HepG2 (cell line): Measurements from ENCODE around the gene MZT1. TPM values are rescaled to one million over a fixed set of nuclear protein-coding genes. Genes with fewer than 3 reads are reported as not detected.

Experiments
- ATAC-seq: fragments of 200-7000 bp; cut with Tn5 transposase; 3 replicates; pipeline ENCODE4 v1.9.1; 2020; ENCODE audit warnings: mild to moderate bottlenecking, moderate library complexity
- BruUV-seq: library from RNA; stranded (reverse); fragments of 400-500 nt; replicated peaks from 2 replicates; lab custom pipeline; 2021; lab: Mats Ljungman, UMichigan
- CTCF ChIA-PET: fragments of 300-600 bp; formaldehyde crosslinking; extraction: SDS; loops from one replicate; lab custom pipeline; 2021; ENCODE audit warnings: low total read pairs, inconsistent platforms, low intra/inter-chr PET ratio; lab: Yijun Ruan, JAX
- POLR2A ChIA-PET: fragments of 350-600 bp; sonication (Branson Sonifier 250); formaldehyde crosslinking; loops from one replicate; lab custom pipeline; 2020; ENCODE audit warnings: antibody characterized with exemption, inconsistent platforms; lab: Yijun Ruan, JAX
- DNase-seq: peaks from one replicate; pipeline ENCODE4 v3.0.0-alpha.2; 2015; ENCODE audit warnings: low spot score
- FAIRE-seq: peaks from 3 replicates; lab custom pipeline; 2011; peaks lifted over from hg19 to GRCh38; lab: Jason Lieb, UNC
- H2AFZ ChIP-seq: one replicate; pipeline ENCODE4 v1.6.1; 2011; ENCODE audit warnings: low read length, inconsistent platforms
- H3K27ac ChIP-seq: fragments of 300-600 bp; 3 replicates; pipeline ENCODE4 v1.8.0; 2011; ENCODE audit warnings: mixed run types, mild to moderate bottlenecking, mixed read lengths, low read length, inconsistent platforms; ENCODE audit not compliant: insufficient read depth; ENCODE audit errors: extremely low read length
- H3K27me3 ChIP-seq, 2 experiments: fragments of 200-600 bp in 1 of 2; 2 replicates in 1 of 2; 3 replicates in 1 of 2; pipeline versions ENCODE4 v1.6.0 to v1.8.0; 2011; ENCODE audit warnings: low read length in 2 of 2, mild to moderate bottlenecking in 2 of 2, moderate library complexity in 2 of 2, inconsistent platforms in 1 of 2; ENCODE audit not compliant: insufficient read depth in 2 of 2, control insufficient read depth in 1 of 2
- H3K36me3 ChIP-seq, 2 experiments: fragments of 200-600 bp in 1 of 2; replicated peaks in 1 of 2; 2 replicates in 1 of 2; 3 replicates in 1 of 2; pipeline versions ENCODE4 v1.5.1 to v1.8.0; 2011; ENCODE audit warnings: low read length in 2 of 2, inconsistent platforms in 1 of 2; ENCODE audit not compliant: insufficient read depth in 2 of 2, control insufficient read depth in 1 of 2
- H3K4me1 ChIP-seq: 2 replicates; pipeline ENCODE4 v1.5.1; 2012; ENCODE audit warnings: low read length, inconsistent platforms; ENCODE audit not compliant: insufficient read depth
- H3K4me2 ChIP-seq: 2 replicates; pipeline ENCODE4 v1.6.0; 2011; ENCODE audit warnings: low read depth, low read length, inconsistent platforms
- H3K4me3 ChIP-seq, 3 experiments: fragments of 200-600 bp in 1 of 3; sonication (generic), shearing (Covaris generic) in 1 of 3; replicated peaks in 1 of 3; 2 replicates each; pipeline ENCODE4 v1.5.1; 2011 to 2016; ENCODE audit warnings: low read length in 3 of 3, inconsistent platforms in 2 of 3, low read depth in 2 of 3, mild to moderate bottlenecking in 2 of 3, control low read depth in 1 of 3, mixed read lengths in 1 of 3; ENCODE audit not compliant: insufficient read depth in 1 of 3
- H3K79me2 ChIP-seq: one replicate; pipeline ENCODE4 v1.6.1; 2011; ENCODE audit warnings: low read length, inconsistent platforms; ENCODE audit not compliant: insufficient read depth
- H3K9ac ChIP-seq: 2 replicates; pipeline ENCODE4 v1.6.0; 2011; ENCODE audit warnings: mild to moderate bottlenecking, low read depth, low read length, inconsistent platforms; ENCODE audit not compliant: insufficient read depth
- H3K9me3 ChIP-seq: 2 replicates; pipeline ENCODE4 v1.5.1; 2012; ENCODE audit warnings: mild to moderate bottlenecking, low read length
- H4K20me1 ChIP-seq: 2 replicates; pipeline ENCODE4 v1.6.0; 2011; ENCODE audit warnings: inconsistent platforms, mild to moderate bottlenecking, low read length, moderate library complexity; ENCODE audit not compliant: insufficient read depth
- FOXM1 ChIP-seq: sonication (generic); formaldehyde crosslinking; IDR thresholded peaks from 2 replicates; pipeline ENCODE4 v1.5.0; 2020; ENCODE audit warnings: missing genetic modification reagents
- GATAD1 ChIP-seq: IDR thresholded peaks from 2 replicates; pipeline ENCODE4 v1.6.1; 2016; ENCODE audit warnings: missing genetic modification reagents, missing compliant biosample characterization
- SMAD3 ChIP-seq: sonication (generic); formaldehyde crosslinking; IDR thresholded peaks from 2 replicates; pipeline ENCODE4 v1.4.0; 2020; ENCODE audit warnings: missing genetic modification reagents
- SMARCC2 ChIP-seq: fragments of 450-650 bp; IDR thresholded peaks from 2 replicates; pipeline ENCODE4 v1.6.1; 2017; ENCODE audit warnings: antibody characterized with exemption, mild to moderate bottlenecking
- SMYD3 ChIP-seq: sonication (generic); formaldehyde crosslinking; IDR thresholded peaks from 2 replicates; pipeline ENCODE4 v1.8.1; 2023; ENCODE audit warnings: mild to moderate bottlenecking, missing genetic modification reagents
- ZC3H13 ChIP-seq: sonication (generic); formaldehyde crosslinking; IDR thresholded peaks from 2 replicates; pipeline ENCODE4 v1.8.1; 2023; ENCODE audit warnings: mild to moderate bottlenecking, missing genetic modification reagents, moderate library complexity
- ZMYM2 ChIP-seq: sonication (generic); formaldehyde crosslinking; IDR thresholded peaks from 2 replicates; pipeline ENCODE4 v1.8.0; 2022; ENCODE audit warnings: mild to moderate bottlenecking, missing genetic modification reagents
- ZNF224 ChIP-seq: sonication (generic); formaldehyde crosslinking; IDR thresholded peaks from 2 replicates; pipeline ENCODE4 v1.5.0; 2020; ENCODE audit warnings: mild to moderate bottlenecking, missing genetic modification reagents
- ZNF550 ChIP-seq: sonication (generic); formaldehyde crosslinking; IDR thresholded peaks from 2 replicates; pipeline ENCODE4 v1.4.0; 2020; ENCODE audit warnings: mild to moderate bottlenecking, missing genetic modification reagents, borderline replicate concordance
- ZNF570 ChIP-seq: sonication (generic); formaldehyde crosslinking; IDR thresholded peaks from 2 replicates; pipeline ENCODE4 v1.4.0; 2020; ENCODE audit warnings: mild to moderate bottlenecking, missing genetic modification reagents, borderline replicate concordance
- ZNF615 ChIP-seq: sonication (generic); formaldehyde crosslinking; IDR thresholded peaks from 2 replicates; pipeline ENCODE4 v1.5.0; 2020; ENCODE audit warnings: mild to moderate bottlenecking, missing genetic modification reagents, borderline replicate concordance
- ZNF646 ChIP-seq: sonication (generic); formaldehyde crosslinking; IDR thresholded peaks from 2 replicates; pipeline ENCODE4 v1.9.0; 2021; ENCODE audit warnings: mild to moderate bottlenecking, missing genetic modification reagents
- in situ Hi-C: cut with HindIII; loops from 2 replicates; pipeline ENCODE4 v1.10.0; 2017; ENCODE audit warnings: low pct_unique_long_range_greater_than_20kb; ENCODE audit not compliant: extremely low pct_ligation_motif_present
- intact Hi-C: fragments of 100-400 bp; cut with micrococcal nuclease; formaldehyde crosslinking; loops from one replicate; pipeline ENCODE4 v1.10.0; 2022; ENCODE audit not compliant: unreplicated experiment
- polyA plus RNA-seq, 8 experiments: library from polyadenylated mRNA; depleted of rRNA in 3 of 8; stranded (reverse) in 7 of 8; unstranded in 1 of 8; fragments of >200 nt; fragmentation: Illumina TruSeq in 4 of 8; extraction: Trizol in 4 of 8; gene quantifications; 2 replicates each; pipeline versions ENCODE4 v1.2.1 to v1.2.3, GENCODE V29; 2011 to 2016; ENCODE audit warnings: low read depth in 4 of 8, missing spikeins in 1 of 8, mixed read lengths in 1 of 8; ENCODE audit not compliant: insufficient read depth in 1 of 8
- total RNA-seq, 5 experiments: library from RNA; depleted of rRNA; stranded (reverse); fragments of >200 nt; fragmentation: Illumina TruSeq; extraction: Trizol; gene quantifications; 2 replicates each; pipeline ENCODE4 v1.2.3, GENCODE V29; 2016; ENCODE audit warnings: low read depth in 1 of 5
- TF ChIP-seq, protein P1 (sequence below): sonication (generic); formaldehyde crosslinking; IDR thresholded peaks from 2 replicates; pipeline ENCODE4 v1.4.0; 2020; ENCODE audit warnings: mild to moderate bottlenecking, missing genetic modification reagents, borderline replicate concordance

MZT1 gene
- total and polyA plus RNA-seq, 2 of the 13 experiments (the other 11 are each of a cell fraction or from before 2014, with no cell fraction given), result 11.7 to 17.2 TPM

- Histone ChIP-seq H3K27me3 (no peaks in the 10 kb centered on the region), H3K36me3 (peaks cover 4 to 49% of the 10 kb centered on the region in 2 experiments), H3K4me1 (no peaks in the 10 kb centered on the region), H3K9ac (no peak overlapping the region), H3K4me3 (no peak overlapping the region), H4K20me1 (no peaks in the 10 kb centered on the region), H3K4me2 (no peak overlapping the region), H3K27ac (no peak overlapping the region), H2AFZ (no peak overlapping the region), H3K79me2 (no peaks in the 10 kb centered on the region), H3K9me3 (no peaks in the 10 kb centered on the region)
- no TSS peak for BruUV-seq
- DNase-seq (no peak), FAIRE-seq (no peak), ATAC-seq (no peak)
- POLR2A ChIA-PET, result no interaction called here
- CTCF ChIA-PET, result no interaction called here
- in situ Hi-C loops, result no loop called here
- intact Hi-C loops, result no loop called here
- TF ChIP-seq ZMYM2 (CRISPR knock-in tag) (no peak), GATAD1 (no peak), SMAD3 (CRISPR knock-in tag) (no peak), FOXM1 (CRISPR knock-in tag) (no peak), ZNF570 (no peak), ZNF224 (CRISPR knock-in tag) (no peak), ZNF615 (CRISPR knock-in tag) (no peak), SMYD3 (CRISPR knock-in tag) (no peak), SMARCC2 (no peak), ZNF550 (CRISPR knock-in tag) (no peak), ZC3H13 (CRISPR knock-in tag) (no peak), ZNF646 (no peak)
- TF ChIP-seq, protein P1, sequence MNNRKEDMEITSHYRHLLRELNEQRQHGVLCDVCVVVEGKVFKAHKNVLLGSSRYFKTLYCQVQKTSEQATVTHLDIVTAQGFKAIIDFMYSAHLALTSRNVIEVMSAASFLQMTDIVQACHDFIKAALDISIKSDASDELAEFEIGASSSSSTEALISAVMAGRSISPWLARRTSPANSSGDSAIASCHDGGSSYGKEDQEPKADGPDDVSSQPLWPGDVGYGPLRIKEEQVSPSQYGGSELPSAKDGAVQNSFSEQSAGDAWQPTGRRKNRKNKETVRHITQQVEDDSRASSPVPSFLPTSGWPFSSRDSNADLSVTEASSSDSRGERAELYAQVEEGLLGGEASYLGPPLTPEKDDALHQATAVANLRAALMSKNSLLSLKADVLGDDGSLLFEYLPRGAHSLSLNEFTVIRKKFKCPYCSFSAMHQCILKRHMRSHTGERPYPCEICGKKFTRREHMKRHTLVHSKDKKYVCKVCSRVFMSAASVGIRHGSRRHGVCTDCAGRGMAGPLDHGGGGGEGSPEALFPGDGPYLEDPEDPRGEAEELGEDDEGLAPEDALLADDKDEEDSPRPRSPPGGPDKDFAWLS, result no peak
These were observed 23.8 kb upstream of the MZT1 start for GRCh38 chr13:72751220-72751619.
